Femur (tissue), 1 donor: ENCODE results near the gene SPON2.

Experiments
- DNase-seq: peaks from one replicate; pipeline ENCODE4 v3.0.0-alpha.2; 2017

SPON2 gene

DNA sequence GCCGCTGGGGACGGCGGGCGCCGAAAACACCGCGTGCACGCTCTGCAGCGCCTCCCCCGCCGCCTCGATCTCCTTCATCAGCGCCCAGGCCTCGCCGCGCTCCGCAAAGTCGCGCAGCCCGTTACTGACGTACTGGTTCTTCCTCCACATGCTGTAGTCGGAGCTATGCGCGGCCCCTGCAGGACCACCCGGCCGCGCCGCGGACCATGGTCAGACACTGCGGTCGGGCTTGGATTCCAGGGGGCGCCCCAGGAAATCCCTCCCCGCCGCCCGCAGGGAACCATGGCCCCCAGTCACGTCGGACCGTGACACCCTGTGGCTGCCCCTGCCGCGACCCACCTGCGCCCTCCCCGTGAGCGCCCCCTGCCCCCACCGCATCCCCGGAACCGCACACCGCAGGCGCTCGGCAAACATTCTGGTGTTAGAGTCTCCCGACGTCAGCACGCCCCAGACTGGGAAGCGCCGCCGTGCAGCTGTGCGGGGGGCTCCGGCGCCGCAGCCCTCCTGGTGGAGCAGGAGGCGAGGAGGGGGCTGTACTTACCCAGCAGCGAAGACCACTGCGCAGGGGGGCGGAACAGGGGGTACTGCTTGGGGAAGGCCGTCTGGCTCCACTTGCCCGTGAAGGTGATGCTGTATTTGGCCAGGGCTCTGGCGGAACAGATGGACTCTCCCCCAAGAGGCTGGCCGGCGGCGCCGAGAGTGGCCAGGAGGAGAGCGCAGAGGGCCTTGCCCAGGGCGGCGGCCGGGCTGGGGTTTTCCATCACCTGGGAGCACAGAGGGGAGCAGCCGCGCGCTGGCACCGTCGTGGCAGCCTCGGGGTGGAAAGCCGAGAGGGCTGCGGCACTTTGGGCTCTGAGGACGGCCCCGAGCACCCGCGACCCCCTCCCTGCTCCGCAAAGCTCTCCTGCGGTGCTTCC lies 814 bp downstream of the SPON2 start:
- DNase-seq = no peak

DNA sequence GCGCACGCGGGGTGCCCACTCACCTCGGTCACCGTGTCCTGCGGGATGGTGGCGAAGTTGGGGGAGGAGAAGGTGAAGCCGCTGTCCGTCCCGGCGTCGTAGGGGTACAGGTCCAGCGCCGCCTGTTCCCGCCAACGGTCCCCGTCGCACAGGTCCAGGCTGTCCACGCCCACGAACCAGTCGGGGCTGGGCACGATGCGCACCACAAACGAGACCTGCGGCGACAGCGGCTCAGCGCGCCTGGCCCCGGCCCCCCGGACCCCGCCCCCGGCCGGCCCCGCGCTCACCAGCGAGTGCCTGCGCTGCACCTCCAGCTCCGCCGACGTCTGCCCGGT lies 1.4 kb downstream of the SPON2 start:
- no peak for DNase-seq

DNA sequence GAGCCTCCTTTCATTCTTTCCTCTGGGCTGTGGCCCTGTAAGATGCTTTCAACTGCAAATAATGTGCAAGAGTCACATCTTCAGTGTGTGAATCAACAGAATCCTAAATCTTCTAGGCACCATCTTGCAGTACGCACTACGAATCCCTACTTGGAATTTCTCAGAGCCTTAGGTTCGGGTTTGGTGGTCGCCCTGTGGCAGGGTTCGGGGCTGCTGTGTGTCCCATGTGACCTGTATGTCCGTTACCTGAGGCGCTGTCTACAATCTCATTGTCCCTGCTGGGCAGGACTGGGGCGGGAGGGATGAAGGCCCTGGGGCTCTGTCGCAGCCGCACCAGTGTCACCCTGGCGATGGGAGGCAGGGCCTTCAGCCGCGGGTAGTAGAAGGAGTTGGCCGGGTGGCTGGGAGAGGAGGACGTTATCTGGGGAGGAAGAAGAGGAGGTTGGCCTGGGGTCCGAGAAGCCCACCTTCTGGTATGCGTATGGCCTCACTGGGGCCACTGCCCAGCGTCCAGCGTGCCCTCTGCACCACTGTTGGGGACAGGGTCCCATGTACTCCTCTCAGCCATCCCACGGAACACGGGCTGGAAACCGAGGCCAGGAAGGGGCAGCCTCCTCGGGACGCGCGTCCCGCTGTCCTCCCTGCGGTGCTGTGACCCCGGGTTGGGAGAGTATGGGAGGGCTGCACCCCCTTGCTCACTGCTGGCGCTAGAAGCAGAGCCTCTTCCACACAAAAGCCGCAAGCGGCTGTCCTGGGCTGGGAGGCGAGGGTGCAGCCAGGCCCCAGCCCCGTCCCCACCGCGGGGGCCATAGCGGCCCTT lies 2.0 kb downstream of the SPON2 start:
- DNase-seq = no peak

GRCh38 chr4:1169691-1170096 lies 2.7 kb downstream of the SPON2 start:
- DNase-seq = no peak

- DNase-seq = no peak
Measured at GRCh38 chr4:1169171-1169671, 3.2 kb downstream of the SPON2 start.

DNA sequence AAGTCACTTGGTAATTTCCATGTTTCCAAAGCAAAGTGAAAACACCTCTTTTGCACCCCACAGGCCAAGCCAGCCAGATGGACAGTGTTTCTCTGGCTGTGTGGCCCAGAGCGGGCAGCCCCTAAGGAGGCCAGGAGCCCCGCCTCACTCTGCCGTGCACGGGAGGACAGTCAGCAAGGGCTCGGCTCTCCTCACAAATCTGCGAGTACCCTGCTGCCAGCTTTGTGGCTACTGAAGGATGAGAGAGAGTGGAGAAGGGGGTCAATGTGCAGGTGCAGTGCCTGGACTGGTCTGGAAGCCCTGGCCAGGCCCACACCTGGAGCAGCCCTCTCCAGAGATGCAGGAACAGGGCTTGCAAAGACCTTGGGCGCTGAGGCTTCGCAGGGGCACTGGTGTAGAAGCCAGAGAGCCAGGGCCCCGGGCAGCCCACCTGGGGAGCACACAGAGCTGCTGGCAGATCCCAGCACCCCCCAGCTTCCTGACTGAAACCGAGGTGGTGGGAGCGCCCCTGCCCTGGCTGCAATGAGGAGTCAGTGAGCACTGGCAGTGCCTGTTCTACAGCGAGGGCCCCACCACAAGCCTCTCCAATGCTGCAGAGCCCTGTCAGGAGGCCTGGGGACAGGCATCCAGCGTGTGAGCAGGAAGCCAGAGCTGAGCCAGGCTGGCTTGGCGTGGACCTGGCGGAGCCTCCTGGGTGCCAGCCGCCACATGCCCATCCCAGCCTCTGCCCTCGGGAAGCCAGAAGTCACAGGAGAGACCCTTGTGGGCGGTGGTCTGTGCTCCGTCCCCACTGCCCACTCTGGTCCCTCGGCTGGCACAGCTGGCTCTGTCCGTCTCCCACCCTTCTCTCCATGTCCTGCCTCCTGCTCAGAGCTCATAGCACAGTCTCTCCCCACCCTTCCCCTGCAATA lies 3.9 kb downstream of the SPON2 start:
- no peak for DNase-seq

- peak; percentile 86 for DNase-seq
Measured at GRCh38 chr4:1167244-1167949, 5.0 kb downstream of the SPON2 start.

GRCh38 chr4:1166509-1167243 lies 5.7 kb downstream of the SPON2 start:
- DNase-seq = no peak

DNA sequence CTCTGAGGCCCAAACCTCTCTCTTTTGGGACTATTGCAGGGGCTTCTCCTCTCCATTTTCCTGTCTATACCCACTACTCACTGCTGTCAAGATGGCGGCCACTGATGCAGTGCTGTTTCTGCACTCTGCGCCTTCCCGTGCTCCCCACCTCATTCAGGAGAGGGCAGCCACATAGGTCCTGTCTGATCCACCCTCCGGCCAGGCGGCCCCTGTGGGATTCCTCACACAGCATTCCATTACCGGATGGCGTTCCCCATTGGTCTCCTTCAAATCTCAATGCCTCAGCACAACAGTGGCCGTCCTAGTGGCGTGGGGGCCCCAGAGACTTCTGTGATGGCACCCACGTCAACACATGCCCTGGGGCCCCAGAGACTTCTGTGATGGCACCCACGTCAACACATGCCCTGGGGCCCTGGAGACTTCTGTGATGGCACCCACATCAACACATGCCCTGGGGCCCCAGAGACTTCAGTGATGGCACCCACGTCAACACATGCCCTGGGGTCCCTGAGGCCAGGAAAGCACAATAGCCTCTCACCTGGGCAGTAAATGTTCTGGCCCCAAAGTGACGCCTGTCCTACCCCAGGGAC lies 7.3 kb downstream of the SPON2 start:
- no peak for DNase-seq

DNA sequence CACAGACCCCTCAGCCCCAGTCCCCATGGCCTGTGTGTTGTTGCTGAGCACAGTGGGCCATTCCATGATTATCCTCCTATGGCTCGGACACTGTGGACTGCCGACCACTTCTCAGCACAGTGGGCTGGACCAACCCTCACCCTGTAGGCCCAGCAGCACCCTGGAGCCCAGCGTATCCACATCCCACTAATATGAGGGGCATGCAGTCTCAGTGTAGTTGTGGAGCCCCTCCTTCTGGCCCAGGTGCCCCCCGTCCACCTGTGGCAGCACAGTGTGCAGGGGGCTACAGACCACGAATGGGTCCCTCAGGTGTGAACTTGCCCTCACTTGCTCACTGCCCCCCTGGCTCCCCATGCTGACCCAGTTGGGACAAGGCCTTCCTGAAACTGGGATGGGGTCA lies 7.9 kb downstream of the SPON2 start:
- DNase-seq = no peak

- no peak for DNase-seq
Measured at GRCh38 chr4:1164040-1164439, 8.3 kb downstream of the SPON2 start.

- no peak for DNase-seq
Measured at GRCh38 chr4:1160351-1160750, 12.0 kb downstream of the SPON2 start.

DNA sequence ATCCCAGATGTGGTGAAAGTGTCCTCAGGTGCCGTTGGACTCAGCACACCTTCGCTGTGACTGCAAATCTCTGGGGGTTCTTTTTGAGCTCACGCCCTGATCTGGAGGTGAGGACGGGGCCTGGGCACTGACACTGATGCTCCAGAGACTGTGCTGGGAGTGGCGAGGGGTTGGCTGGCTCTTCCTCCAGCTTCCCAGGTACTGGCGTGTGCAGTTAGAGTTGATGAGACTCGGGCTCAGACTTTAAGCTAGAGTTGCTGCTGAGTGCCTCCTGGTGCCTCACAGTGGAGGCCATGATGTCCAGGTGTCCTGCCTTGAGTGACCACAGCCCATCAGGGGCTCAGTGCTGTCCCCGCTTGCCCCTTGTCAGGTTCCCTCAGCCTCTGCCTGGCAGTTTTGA lies 16.3 kb downstream of the SPON2 start:
- DNase-seq = no peak

DNA sequence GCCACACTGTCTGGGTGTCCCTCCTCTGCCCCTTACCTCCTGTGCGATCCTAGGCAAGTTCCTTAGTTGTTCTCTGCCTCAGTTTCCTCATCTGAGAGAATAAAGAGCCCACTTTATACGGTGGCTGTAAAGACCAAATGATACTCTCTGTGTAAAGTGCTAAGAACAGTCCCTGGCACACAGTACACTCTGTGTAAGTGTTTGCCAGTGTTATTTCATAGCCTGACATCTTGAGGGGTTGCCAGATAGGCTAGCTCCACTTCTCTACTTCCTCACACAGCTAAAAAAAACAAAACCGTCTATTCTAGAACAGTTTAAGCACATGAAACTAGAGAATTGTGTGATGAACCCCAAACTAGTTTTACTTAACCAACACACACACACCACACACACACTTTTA lies 17.1 kb downstream of the SPON2 start:
- no peak for DNase-seq

- peak; percentile 64 for DNase-seq
Measured at GRCh38 chr4:1154523-1155182, 17.7 kb downstream of the SPON2 start.

DNA sequence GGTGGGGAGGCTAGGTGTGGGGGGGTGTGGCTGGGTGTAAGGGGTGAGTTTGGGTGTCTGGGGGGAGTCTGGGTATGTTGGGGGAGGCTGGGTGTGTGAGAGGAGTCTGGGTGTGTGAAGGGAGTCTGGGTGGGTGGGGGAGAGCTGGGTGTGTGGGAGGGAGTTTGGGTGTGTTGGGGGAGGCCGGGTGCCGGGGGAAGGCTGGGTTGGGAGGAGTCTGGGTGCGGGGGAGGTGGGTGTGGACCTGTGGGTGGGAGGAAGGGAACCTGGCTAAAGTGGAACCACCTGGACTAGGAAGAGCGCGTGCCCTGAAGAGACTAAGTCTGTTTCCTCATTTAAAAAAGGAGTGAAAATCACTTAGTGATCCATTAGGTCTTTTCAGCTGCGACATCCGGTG lies 18.3 kb downstream of the SPON2 start:
- DNase-seq = no peak

GRCh38 chr4:1153567-1154090 lies 18.8 kb downstream of the SPON2 start:
- DNase-seq = no peak

DNA sequence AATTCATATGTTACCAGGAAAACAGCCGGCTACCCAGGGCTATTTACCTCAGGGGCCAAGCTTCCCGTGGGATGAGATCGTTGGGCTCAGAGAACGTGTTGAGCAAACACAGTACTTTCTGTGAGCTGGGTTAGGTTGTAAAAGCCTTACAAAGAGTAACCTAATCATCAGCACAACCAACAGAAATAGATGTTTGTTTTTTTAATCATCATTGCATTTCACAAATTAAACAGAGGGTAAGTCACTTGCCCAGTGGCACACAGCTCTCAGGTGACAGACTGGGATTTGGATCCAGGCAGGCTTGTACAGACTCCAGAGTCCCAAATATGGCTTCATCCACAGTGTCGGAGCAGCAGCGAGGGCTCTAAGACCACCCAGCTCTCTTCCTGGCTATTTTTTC lies 20.1 kb downstream of the SPON2 start:
- DNase-seq = no peak

- no peak for DNase-seq
Measured at GRCh38 chr4:1151541-1151940, 20.8 kb downstream of the SPON2 start.

DNA sequence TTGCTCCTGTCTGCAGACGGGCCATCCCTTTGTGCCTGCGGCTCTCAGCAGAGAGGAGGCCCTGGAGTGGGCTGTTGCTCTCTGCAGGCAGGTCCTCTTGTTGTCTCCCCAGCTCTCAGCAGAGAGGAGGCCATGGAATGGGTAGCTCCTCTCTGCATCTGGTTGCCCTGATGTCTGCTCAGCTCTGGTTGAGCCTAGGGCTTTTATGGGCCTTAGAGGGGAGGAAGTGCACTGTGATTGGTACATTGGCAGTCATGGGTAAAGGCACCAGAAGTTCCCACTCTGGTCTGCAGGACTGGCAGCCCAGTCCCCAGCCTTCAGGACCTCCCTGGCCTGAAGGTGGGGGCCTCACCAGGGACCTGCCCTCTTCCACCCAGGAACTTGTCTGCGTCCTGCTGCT lies 21.5 kb downstream of the SPON2 start:
- DNase-seq = no peak
